ENCODE results near the gene SCLY. TPM values are rescaled to one million over a fixed set of nuclear protein-coding genes. Genes with fewer than 3 reads are reported as not detected.

Gene SCLY
- total RNA-seq, 4 donors from 2014 or later = 8.5 to 16.0 (median 11.2) TPM

GRCh38 chr2:238066218-238066617 is 5.4 kb downstream of the SCLY start:
- no peak for TF ChIP-seq CTCF (IDR thresholded peaks at IDR 0.05; ENCODE audit: low read depth)

GRCh38 chr2:238067939-238068338 is 7.1 kb downstream of the SCLY start:
- no peak for TF ChIP-seq CTCF (IDR thresholded peaks at IDR 0.05; ENCODE audit: low read depth)

- no peak for TF ChIP-seq CTCF (IDR thresholded peaks at IDR 0.05; ENCODE audit: low read depth)
Observed at GRCh38 chr2:238069021-238069709, 8.4 kb downstream of the SCLY start.

- no peak for TF ChIP-seq CTCF (IDR thresholded peaks at IDR 0.05; ENCODE audit: low read depth)
Observed at GRCh38 chr2:238069877-238070276, 9.1 kb downstream of the SCLY start.

GRCh38 chr2:238075397-238075796 is 14.6 kb downstream of the SCLY start:
- TF ChIP-seq CTCF (IDR thresholded peaks at IDR 0.05; ENCODE audit: low read depth) = no peak

GRCh38 chr2:238077292-238077691 is 16.5 kb downstream of the SCLY start:
- no peak for TF ChIP-seq CTCF (IDR thresholded peaks at IDR 0.05; ENCODE audit: low read depth)

GRCh38 chr2:238079874-238080327 is 19.1 kb downstream of the SCLY start:
- no peak for TF ChIP-seq CTCF (IDR thresholded peaks at IDR 0.05; ENCODE audit: low read depth)
